Kidney (tissue), 14 donors: Measurements from ENCODE around the gene TCF4. TPM values are rescaled to one million over a fixed set of nuclear protein-coding genes. Genes with fewer than 3 reads are reported as not detected.

ENCODE experiments used
- DNase-seq, 5 donors: peaks; one replicate each; pipeline ENCODE4 v3.0.0-alpha.2; 2013 to 2020
- FAIRE-seq: peaks from 2 replicates; lab custom pipeline; 2012; peaks lifted over from hg19 to GRCh38; lab: Jason Lieb, UNC
- H3K27ac ChIP-seq, 2 donors: one replicate each; pipeline ENCODE4 v1.7.0; 2013; ENCODE audit warnings: low read depth in 2 of 2, low read length in 2 of 2, inconsistent platforms in 1 of 2
- H3K27me3 ChIP-seq: one replicate; pipeline ENCODE4 v1.7.1; 2013; ENCODE audit warnings: low read length, inconsistent platforms; ENCODE audit not compliant: control insufficient read depth, insufficient read depth
- H3K36me3 ChIP-seq, 3 donors: one replicate each; pipeline versions ENCODE4 v1.7.0 to v1.7.1; 2013; ENCODE audit warnings: low read length in 3 of 3, control low read depth in 1 of 3, inconsistent platforms in 1 of 3; ENCODE audit not compliant: insufficient read depth in 3 of 3, control insufficient read depth in 2 of 3
- H3K4me1 ChIP-seq, 3 donors: one replicate each; pipeline versions ENCODE4 v1.7.0 to v1.7.1; 2013; ENCODE audit warnings: low read length in 3 of 3, inconsistent platforms in 1 of 3, low read depth in 1 of 3; ENCODE audit not compliant: control insufficient read depth in 2 of 3, insufficient read depth in 2 of 3
- H3K4me3 ChIP-seq, 3 donors: one replicate each; pipeline versions ENCODE4 v1.7.0 to v1.8.1; 2013; ENCODE audit warnings: low read length in 3 of 3, control low read depth in 1 of 3, inconsistent platforms in 1 of 3
- H3K9ac ChIP-seq, 3 donors: one replicate each; pipeline versions ENCODE4 v1.7.0 to v1.7.1; 2013; ENCODE audit warnings: low read length in 3 of 3, control low read depth in 1 of 3, inconsistent platforms in 1 of 3
- H3K9me3 ChIP-seq, 3 donors: one replicate each; pipeline versions ENCODE4 v1.7.0 to v1.7.1; 2013; ENCODE audit warnings: low read length in 3 of 3, control low read depth in 1 of 3, inconsistent platforms in 1 of 3; ENCODE audit not compliant: control insufficient read depth in 2 of 3, insufficient read depth in 1 of 3
- CTCF ChIP-seq: IDR thresholded peaks from 3 replicates; pipeline ENCODE4 v1.5.1; 2012; ENCODE audit warnings: mild to moderate bottlenecking, moderate library complexity, borderline replicate concordance; ENCODE audit not compliant: insufficient read depth; ENCODE audit errors: extremely low read depth
- intact Hi-C: fragments of 100-400 bp; cut with DNase I; formaldehyde crosslinking; loops from one replicate; pipeline ENCODE4 v1.11.1; 2022
- polyA plus RNA-seq: library from polyadenylated mRNA; stranded (reverse); fragments of 350-450 nt; fragmentation: Illumina TruSeq; extraction: RNeasy Lipid Tissue Mini Kit (QIAGEN cat#74804); gene quantifications from one replicate; pipeline ENCODE4 v1.2.3, GENCODE V29; 2014; ENCODE audit warnings: low read depth, low replicate concordance; ENCODE audit not compliant: insufficient read depth
- total RNA-seq: library from RNA; stranded (reverse); fragmentation: NEBNext Ultra II Directional; extraction: Animal tissue kit (Norgen Biotek cat#: 25700); gene quantifications from one replicate; pipeline ENCODE4 v1.2.1, GENCODE V29; 2021
- donor health status: control.
- donor health status: control.
- donor health status: control.
- donor health status: control.
- donor health status: control.
- donor health status: DM: yes; HTN: yes; CAD: no.
- donor health status: Normal renal cell carcinoma (clear cell type).

Gene TCF4
- total and polyA plus RNA-seq, 2 donors from 2014 or later = 4.4 to 60.3 TPM

- H3K9me3 ChIP-seq = no peaks in the 10 kb centered on the region
- peak overlapping the region; percentile 19 to 41 (median 32) for H3K9ac ChIP-seq
- no peaks in the 10 kb centered on the region for H3K27me3 ChIP-seq
- intact Hi-C loops = no loop called here
- H3K4me3 ChIP-seq = peak overlapping the region; percentile 24 to 43 (median 42)
- DNase-seq (peak in 2 of 5 donors; percentile 62 to 78), FAIRE-seq (no peak)
- no peak for TF ChIP-seq CTCF
- peak overlapping the region; percentile 63 to 89 for H3K27ac ChIP-seq
- peaks cover 0 to 5% (median 0%) of the 10 kb centered on the region in 3 donors for H3K4me1 ChIP-seq
- no peaks in the 10 kb centered on the region for H3K36me3 ChIP-seq
Observed at GRCh38 chr18:55509631-55510324, 78.2 kb downstream of the TCF4 start.

GRCh38 chr18:55508651-55509050 is 79.3 kb downstream of the TCF4 start:
- DNase-seq (no peak), FAIRE-seq (no peak)
- TF ChIP-seq CTCF = no peak
- no peak overlapping the region for H3K27ac ChIP-seq
- intact Hi-C loops = no loop called here
- peaks cover 0 to 5% (median 0%) of the 10 kb centered on the region in 3 donors for H3K4me1 ChIP-seq
- no peaks in the 10 kb centered on the region for H3K36me3 ChIP-seq
- no peaks in the 10 kb centered on the region for H3K9me3 ChIP-seq
- H3K4me3 ChIP-seq = no peak overlapping the region
- H3K9ac ChIP-seq = no peak overlapping the region
- no peaks in the 10 kb centered on the region for H3K27me3 ChIP-seq

- DNase-seq (peak in 1 of 5 donors; percentile 22), FAIRE-seq (no peak)
- no peak for TF ChIP-seq CTCF
- Histone ChIP-seq H3K4me3 (no peak overlapping the region), H3K27ac (no peak overlapping the region), H3K4me1 (peaks cover 0 to 5% (median 0%) of the 10 kb centered on the region in 3 donors), H3K9ac (no peak overlapping the region), H3K9me3 (no peaks in the 10 kb centered on the region), H3K27me3 (no peaks in the 10 kb centered on the region), H3K36me3 (no peaks in the 10 kb centered on the region)
- intact Hi-C loops = no loop called here
Observed at GRCh38 chr18:55506074-55506473, 81.9 kb downstream of the TCF4 start.
